Ureter (tissue), 1 donor: ENCODE results near the gene EDAR. TPM values are rescaled to one million over a fixed set of nuclear protein-coding genes. Genes with fewer than 3 reads are reported as not detected.

Experiments
- DNase-seq: peaks from one replicate; pipeline ENCODE4 v3.0.0-alpha.2; 2020; ENCODE audit warnings: low spot score
- total RNA-seq: library from RNA; stranded (reverse); gene quantifications from one replicate; pipeline ENCODE4 v1.2.4, GENCODE V29; 2023
- donor health status: DM: yes; HTN: yes; CAD: no.

Gene EDAR
- total RNA-seq, 1 donor from 2014 or later = 0.96 TPM

DNA sequence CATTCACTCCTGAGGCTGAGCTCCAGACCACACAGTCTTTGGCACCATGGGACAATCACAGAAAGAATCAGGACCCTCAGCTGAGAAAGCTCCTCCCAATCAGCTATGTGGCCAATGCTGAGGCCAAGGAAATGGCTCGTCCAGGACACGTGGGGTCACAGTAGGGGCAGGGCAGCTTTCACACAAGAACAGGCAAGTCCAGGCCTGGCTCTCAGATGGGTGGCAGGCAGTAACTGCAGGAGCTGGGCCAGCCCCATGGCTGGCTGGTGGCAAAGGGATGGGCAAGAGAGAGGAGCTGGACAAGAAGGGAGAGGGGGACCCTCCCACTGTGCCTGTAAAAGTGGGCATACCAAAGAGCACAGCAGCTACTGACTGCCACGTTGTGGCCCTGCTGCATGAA is 12.2 kb upstream of the EDAR start:
- DNase-seq = peak; percentile 75

DNA sequence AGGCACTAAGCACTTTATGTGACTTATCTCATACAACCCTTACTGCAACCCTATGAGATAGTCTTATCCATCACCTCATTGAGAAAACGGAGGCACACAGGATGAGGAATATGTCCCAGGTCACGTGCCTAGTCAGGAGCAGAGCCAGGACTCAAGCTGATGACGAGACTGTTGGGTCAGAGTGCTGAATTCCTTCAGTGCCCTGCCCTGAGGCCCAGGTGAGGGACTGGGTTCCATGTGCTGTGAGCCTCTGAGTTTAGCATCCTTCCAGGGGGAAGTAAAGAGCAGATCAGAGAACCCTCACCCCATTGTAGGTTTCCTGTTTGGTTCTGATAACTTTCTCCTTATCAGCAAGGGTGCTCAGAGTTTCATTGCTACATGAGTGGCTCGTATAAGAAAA is 11.7 kb upstream of the EDAR start:
- no peak for DNase-seq

DNA sequence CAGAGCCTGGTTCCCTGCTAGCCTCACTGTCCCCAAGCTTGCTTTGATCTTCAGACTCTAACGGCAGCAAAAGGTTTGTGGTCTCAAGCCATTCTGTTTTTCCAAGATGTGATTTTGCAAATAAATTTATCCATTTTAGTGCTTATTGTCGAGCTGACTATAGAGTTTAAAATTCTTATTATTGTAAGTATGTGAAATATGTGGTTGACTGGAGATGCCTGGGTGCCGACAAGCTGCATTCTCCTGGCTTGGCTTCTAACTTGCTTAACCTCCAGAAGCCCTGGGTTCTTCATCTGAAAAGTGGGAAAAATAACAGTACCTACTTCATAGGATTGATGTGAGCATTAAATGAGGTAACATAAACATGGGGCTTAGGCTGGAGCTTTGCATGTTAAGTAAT is 9.9 kb upstream of the EDAR start:
- no peak for DNase-seq

DNA sequence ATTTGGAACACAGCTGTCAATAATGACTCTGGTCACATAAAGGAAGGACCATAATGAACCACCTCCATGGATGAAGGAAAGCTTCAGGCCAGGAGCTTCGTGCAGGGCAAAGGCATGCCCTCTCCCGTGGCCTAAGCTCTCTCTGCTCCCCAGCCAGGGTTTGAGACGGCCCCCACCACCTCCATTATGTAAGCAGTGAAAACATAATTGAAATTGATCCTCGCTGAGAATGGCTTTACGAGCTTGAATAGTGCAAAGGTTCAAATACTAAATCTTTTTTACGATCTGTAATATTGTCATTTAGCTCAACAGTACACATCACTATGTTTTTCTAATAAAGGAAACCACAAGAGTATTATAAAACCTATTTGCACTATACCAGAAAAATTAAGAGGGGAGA is 5.2 kb upstream of the EDAR start:
- no peak for DNase-seq

DNA sequence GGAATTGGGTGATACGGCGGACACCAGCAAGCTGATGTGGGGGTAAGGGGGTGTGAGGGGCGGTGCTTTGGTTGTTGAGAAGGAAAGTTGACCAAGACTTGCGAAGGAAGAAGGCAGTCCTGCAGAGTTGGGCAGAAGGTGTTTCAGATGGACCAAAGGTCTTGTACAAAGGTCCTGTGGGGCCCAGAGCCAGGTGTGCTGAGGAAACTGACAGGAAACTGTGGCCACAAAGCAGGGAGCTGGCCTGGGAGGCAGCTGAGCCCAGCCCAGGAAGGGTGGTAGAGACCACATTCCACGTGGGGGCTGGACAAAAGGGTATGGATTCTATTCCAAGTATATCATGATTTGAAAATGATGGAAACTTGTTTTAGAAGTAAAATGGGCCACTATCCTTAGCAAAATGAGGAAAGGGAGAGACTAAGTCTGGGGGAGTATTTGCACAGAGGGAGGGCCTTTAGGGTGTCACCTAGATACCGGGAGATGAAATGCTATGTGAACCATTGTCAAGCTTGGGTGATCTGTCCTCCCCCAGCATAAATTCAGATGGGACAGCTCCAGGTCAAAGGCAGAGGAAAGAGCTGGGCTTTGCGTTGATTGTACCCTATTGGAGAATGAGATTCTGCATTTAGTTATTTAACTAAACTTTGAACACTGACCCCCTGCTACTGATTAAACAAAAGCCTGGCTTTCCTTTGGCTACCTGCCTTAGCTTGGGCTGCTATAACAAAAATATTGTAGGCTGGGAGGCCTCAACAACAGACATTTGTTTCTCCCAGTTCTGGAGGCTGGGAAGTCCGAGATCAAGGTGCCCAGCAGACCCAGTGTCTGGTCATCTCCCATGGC is 4.3 kb upstream of the EDAR start:
- DNase-seq = no peak

DNA sequence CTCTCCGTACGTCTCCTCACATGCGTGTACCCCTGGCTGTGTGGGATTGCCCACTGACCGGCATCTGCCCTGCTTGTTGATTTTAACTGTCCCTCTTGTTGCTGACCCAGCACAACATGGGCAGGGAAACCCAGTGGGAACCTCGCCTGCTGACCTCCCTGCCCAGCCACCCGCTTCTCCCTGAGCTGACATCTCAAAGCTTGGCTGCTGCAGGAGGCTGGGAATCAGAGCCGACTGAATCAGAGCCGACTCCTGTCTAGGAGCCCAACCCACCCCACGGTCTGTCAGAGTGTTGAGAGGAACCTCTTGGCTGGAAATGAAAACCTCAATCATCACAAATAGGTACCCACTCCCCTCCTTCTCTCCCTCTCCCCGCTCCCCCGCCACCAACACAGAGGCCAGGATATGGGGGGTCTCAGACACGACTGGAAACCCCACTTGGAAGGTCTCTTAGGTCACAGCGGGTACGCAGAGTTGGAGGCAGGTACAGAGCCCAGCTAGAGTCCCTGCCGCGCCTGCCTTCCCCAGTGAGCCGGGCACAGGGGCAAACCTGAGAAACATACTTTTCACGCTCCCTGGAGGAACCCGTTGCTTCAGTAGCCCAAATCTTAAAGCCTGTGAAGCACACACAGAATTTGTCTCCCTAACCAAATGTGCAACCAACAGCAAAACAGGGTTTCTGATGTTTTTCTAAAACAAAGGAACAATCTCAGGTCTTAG is 784 bp downstream of the EDAR start:
- DNase-seq = no peak

DNA sequence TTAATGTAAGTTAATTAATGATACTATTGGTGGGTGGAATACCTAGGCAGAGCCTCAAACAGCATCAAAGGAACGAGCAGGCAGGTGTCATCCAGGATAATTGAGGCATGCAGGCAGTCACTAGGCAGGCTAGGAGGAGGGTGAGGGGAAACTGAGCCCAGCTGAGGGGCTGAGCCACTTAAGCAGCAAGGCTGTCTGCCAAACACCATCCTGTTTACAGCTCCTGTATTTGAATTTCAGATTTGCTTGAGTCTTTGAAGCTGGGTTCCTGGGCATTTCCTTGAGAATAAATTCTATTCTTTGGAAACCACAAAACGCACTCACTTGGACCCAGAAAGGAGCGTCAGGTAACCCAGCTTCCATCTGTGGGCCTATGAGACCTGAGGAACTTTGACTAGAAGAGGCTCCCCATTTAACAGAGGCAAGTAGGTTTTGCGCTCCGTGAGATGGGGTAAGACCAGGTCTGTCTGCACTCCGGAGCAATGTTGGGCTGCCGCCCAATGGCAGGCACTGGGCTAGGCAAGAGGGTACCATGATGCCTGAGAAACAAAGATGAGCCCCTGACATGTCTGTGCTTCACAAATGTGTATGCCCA is 2.0 kb downstream of the EDAR start:
- DNase-seq = no peak

DNA sequence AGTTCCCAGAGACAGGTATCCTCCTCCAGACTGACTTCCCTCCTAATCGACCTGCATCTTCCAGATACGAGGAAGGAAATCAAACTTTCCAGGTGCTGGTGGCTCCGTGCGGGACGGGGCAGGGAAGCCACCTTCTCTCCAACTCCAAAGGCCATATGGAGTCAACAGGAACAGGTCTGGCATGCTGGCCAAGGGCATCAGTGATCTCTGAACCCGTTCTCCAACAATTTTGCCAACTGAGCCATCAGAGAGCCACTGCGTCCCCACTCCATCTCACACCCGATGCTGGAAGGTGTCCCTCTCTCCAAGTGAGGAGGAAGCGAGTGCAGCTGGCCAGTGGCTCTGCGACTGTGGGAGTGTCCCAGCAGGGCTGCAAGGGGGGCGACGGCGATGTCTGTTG is 5.4 kb downstream of the EDAR start:
- DNase-seq = no peak

DNA sequence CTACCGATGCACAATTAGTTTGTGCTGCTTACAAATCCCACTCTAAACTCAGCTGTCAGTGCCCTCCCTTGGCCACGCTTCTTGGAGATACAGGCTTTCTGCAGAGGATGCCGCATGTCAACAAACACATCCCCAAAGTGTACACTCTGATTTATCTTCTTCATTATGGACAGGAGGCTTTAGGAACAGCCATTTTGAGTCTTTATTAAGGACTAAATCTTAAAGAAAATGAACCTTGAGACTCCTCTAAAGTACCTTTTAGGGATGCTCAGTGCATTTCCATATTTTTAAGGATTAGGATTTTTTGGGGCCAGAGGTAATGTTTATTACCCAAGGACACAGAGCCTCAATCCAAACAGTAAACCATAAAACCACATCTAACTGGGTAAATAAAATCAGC is 6.0 kb downstream of the EDAR start:
- no peak for DNase-seq

DNA sequence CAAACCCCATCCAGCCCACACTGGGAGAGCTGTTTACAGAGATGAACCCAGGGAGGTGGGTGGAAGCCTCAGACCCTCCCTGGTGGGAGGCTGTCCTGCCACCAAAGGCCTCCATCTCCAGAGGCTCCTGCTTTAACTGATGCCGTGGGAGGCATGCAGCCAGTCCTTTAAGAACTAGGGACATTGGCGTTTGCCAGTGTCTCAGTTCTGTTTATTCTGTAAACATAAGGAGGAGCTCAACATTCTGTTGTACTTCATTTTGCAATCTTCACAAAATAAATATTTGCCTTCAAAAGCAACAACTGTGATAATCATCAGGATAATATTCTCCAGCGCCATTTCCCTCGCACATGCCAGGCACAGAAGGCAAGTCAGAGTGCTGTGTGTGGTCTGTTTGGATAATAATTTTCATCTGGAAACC is 6.8 kb downstream of the EDAR start:
- DNase-seq = no peak

DNA sequence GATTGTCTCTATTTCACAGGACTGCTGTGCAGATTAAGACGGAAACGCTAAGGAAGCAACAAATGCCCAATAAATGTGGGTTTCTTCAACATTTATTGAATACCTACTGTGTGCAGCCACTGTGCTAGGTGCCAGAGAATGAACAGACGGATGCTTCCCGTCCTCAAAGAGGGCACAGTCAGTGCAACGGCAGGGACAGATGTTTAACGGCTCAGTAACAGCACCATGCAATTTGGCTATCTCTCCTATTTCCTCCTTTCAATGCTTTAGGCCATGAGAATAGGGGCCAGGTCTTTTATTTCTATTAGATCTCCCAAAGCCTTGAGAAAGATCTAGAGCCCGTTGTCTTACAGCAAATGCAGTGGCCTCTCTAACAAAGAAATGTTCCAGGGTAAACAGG is 7.2 kb downstream of the EDAR start:
- no peak for DNase-seq

DNA sequence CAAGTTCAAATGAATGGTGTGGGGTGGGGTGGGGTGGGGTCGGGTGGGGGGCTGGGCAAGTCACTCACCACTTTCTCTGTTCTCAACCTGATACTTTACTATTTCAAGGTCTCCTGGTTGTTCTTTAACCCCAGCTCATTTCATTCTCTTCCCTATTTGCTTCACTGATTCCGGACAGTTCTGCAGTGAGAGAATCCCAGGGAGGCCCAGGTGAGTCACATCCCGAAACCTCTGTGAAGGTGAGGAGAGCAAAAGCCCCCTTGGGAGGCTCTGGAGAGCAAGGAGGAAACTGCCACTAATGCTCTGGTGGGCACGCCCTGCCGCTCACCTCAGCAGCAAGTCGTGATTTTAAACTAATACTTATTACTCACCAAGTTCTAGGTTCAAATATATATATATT is 8.9 kb downstream of the EDAR start:
- no peak for DNase-seq

DNA sequence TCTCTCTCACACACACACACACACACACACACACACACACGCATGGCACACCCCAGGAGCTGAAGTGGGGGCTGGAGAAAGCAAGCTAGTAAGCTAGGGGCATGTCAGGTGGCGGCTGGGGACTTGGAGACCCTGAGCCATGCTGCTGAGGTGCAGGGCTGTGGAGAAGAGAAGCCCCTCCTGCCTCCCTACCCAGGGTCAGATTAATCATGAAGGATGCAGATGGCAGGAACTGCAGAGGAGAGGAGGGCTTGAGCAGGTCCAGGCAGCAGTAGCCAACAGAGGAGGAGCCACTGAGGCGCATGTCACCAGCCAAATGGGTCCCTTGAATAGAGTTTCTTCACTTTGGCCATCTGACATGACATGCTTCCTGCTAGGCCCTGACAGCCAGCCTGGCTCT is 9.6 kb downstream of the EDAR start:
- no peak for DNase-seq

DNA sequence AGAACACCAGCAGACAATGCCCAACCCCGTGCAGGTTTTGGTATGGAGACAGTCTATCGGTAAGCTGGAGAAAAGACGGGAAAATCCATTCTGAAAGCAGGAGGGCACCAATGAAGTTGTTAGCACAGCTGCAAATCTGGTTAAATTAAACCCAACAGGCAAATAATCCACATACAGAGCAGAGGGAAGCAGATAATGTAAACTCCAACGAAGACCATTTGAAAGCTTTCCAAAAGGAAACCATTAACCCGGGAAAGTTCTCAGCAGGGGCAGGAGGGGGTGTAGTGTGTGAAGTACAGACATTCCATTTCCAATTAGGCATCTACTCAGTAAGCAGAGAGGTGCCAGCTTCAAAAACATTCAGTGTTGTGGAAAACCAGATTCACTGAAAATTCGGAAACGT is 10.3 kb downstream of the EDAR start:
- no peak for DNase-seq

DNA sequence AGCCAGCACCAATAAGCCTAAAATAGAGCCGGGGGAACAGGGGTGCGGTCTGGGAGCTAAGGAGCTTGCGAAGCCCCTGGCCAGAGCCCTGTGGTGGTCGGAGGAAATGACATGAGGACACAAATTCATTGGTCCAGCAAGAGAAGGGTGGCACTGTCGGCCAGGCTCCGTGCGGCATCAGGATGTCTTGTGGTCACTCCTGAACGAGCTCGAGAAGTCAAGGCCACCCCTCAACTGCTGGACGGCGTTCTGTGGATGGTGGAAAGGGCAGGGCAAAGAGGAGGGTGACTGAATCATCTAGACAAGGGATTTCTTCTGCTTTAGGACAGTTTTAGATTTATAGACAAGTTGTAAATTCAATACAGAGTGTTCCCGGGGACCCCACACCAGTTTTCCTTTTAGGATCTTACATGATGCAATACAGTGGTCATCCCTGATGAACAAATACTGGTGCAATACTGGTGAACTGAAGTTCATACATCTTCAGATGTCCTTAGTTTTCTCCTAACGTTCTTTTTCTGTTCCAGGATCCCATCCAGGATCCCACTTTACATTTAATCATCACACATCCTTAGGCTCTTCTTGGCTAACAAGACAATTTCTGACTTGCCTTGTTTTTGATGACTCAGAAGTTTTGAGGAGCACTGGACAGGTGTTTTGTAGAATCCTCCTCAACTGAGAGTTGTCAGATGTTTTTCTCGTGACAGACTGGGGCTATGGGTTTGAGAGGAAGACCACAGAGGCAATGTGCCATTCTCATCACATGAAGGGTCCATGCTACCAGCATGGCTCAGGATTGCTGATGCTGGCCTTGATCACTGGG is 13.2 kb downstream of the EDAR start:
- no peak for DNase-seq

DNA sequence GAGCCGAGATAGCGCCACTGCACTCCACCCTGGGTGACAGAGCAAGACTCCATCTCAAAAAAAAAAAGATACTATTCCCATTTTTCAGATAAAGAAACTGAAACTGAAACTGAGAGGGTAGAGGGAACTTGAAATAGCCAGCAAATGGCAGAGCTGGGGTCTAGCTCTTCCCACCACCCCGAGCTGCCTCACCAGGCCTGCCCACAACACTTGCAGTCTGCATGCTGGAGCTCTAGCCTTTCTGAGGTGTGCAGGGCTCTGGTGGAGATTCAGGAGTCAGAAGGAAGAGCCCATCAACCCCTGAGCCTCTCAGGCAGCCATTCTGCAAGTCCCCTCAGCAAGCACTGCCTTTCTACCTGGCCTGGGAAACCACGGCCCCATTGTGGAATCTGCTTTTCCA is 14.3 kb downstream of the EDAR start:
- DNase-seq = no peak

DNA sequence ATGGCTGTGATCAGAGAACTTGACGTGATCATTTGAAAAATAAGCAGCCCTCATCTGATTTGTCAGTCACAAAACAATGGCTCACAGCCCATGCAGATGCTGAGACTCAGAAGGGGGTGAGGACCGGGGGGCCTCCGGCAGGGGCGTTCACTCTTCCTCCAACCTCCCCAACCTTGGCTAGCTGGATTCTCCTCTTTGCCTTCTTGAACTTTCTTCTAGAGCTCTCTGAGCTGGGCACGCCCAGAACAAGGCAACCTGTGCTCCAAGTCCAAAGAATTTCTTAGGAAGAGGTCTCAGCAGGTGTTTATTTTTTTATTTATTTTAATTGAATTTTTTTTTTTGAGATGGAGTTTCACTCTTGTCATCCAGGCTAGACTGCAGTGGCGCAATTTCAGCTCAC is 16.4 kb downstream of the EDAR start:
- no peak for DNase-seq

DNA sequence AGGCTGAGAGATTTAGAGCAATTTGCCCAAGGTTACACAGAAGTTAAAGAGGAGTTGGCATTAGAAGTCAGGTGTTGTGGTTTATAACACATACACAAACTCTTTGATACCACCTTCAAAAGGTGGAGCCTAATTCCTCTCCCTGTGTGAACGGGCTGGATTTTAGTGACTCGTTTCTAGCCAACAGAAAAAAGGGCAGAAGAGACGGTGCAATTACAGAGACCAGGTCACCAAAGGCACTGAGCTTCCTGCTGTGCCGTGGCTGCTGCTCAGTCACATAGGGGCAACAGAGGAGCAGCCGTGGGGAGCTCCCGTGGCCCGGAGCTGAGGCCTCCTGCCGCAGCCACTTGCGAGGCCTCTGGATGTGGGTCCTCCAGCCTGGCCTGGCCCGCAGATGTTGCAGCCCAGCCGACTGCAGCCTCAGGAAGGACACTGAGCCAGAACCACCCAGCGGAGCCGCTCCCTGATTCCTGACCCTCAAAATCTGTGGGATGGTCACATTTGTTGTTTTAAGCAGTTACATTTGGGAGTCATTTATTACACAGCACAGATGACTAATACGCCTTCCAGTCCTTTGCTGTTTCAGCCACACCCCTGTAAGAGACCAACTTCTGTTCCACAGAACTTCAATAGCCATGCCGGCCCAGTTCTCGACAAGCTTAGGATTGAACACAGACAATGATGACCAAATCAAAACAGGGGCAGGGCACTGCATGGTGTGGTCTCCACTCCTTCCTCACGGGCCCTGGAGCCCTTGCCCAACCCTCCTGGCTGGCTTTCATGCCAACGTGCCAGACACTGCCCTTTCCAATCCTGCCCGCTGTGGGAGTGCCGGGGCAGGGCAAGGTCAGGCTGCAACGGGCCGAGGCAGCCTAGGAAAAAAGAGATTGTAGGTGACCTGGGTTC is 17.1 kb downstream of the EDAR start:
- DNase-seq = no peak

DNA sequence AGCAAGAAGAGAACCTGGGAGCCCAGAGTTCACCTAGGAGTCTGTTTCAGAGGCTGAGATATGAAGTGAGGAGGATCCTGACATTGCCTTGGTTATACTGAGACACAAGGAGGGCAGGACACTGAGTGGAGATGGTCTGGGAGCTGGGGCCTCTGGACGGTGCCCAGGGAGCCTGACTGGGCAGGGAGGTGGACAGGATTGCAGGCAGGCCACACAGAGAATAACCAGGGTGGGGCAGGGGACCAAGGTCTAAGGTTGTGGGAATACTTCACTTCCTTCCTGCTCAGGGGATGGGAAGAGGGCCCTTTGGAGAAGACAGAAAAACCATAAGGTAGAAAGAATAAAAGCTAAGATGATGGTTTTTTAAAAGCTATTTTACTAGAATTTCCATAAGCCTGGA is 18.7 kb downstream of the EDAR start:
- DNase-seq = no peak

DNA sequence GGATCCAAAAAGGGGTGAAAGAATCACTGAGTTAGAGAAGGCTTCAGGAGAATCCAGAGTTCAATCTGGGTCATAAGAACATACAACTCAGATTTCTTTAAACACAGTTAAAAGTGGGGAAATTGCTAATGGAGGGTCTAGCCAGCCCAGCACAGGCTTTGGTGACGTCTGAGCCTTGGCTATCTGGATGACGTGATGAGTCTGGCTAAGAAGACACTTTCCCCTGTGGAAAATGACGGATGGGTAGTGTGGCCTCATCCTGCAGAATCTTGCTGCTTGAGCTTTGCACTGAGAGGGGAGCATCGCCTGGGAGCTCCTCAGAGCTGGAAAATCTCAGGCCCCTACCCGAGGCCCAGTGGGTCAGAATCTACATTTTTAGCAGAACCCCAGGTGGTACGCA is 19.2 kb downstream of the EDAR start:
- DNase-seq = no peak

DNA sequence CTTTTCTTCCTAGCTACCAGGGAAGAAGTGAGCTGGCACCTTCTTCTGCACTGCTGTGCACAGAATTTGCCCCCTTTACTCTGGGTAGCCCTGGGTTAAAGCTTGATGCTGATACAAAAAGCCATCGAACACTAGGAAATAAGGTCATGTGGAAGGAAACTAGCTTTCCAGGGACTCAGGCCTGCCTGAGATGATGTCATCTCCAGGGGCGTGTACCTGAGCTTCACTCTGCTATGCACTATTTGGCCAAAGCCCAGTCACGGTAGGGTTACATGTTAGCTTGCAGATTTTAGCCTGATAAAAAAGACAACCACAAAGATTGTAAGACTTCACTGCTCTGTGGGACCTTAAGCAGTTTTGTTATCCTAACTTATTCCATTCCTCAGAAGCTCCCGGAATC is 20.4 kb downstream of the EDAR start:
- no peak for DNase-seq
